K562 (cell line): ENCODE results near the gene ZNF420. TPM values are rescaled to one million over a fixed set of nuclear protein-coding genes. Genes with fewer than 3 reads are reported as not detected.

Experiments
- ADNP ChIP-seq: fragments of 200-800 bp; sonication (Bioruptor generic); IDR thresholded peaks from 2 replicates; pipeline ENCODE4 v1.6.1; 2016; ENCODE audit warnings: missing genetic modification characterization, missing compliant biosample characterization
- CC2D1A ChIP-seq: fragments of 450-650 bp; IDR thresholded peaks from 2 replicates; pipeline ENCODE4 v1.6.1; 2017; ENCODE audit warnings: mild to moderate bottlenecking
- HDAC1 ChIP-seq, 2 experiments: fragments of 450-650 bp; IDR thresholded peaks; 2 replicates each; pipeline ENCODE4 v1.6.1; 2016 to 2017; ENCODE audit warnings: inconsistent platforms in 1 of 2, mild to moderate bottlenecking in 1 of 2, moderate library complexity in 1 of 2
- HNRNPL ChIP-seq: fragments of 200-400 bp; formaldehyde crosslinking; IDR thresholded peaks from 2 replicates; pipeline ENCODE4 v1.6.1; 2017; ENCODE audit warnings: low read depth, mild to moderate bottlenecking, low read length
- LEF1 ChIP-seq: fragments of 450-650 bp; IDR thresholded peaks from 2 replicates; pipeline ENCODE4 v1.6.1; 2016; ENCODE audit warnings: mild to moderate bottlenecking
- MIER1 ChIP-seq: fragments of 450-650 bp; IDR thresholded peaks from 2 replicates; pipeline ENCODE4 v1.6.1; 2016; ENCODE audit warnings: antibody characterized with exemption, mild to moderate bottlenecking, low read depth
- MYC ChIP-seq, 2 experiments: fragments of 250-450 bp in 1 of 2; sonication (Bioruptor Pico) in 1 of 2; IDR thresholded peaks; 2 replicates each; pipeline versions ENCODE4 v1.5.1 to v1.6.1; 2012 to 2021; ENCODE audit warnings: low read depth in 2 of 2, borderline replicate concordance in 1 of 2, improper control_type of control experiment in 1 of 2, low read length in 1 of 2, mild to moderate bottlenecking in 1 of 2, moderate library complexity in 1 of 2
- NFATC3 ChIP-seq: fragments of 450-650 bp; IDR thresholded peaks from 2 replicates; pipeline ENCODE4 v1.6.1; 2017; ENCODE audit warnings: mild to moderate bottlenecking
- NFRKB ChIP-seq: fragments of 450-650 bp; IDR thresholded peaks from 2 replicates; pipeline ENCODE4 v1.6.1; 2016; ENCODE audit warnings: low read depth
- NRF1 ChIP-seq, 2 experiments: fragments of 450-650 bp; IDR thresholded peaks in 1 of 2; conservative IDR thresholded peaks in 1 of 2; 2 replicates each; pipeline ENCODE4 v1.6.1; 2014; ENCODE audit warnings: mild to moderate bottlenecking in 2 of 2
- SIN3B ChIP-seq: fragments of 450-650 bp; IDR thresholded peaks from 2 replicates; pipeline ENCODE4 v1.6.1; 2017; ENCODE audit warnings: low read depth, mild to moderate bottlenecking, moderate library complexity
- SNIP1 ChIP-seq: fragments of 450-650 bp; IDR thresholded peaks from 2 replicates; pipeline ENCODE4 v1.7.1; 2017; ENCODE audit warnings: low read depth, mild to moderate bottlenecking
- SOX6 ChIP-seq: fragments of 450-650 bp; IDR thresholded peaks from 2 replicates; pipeline ENCODE4 v1.6.1; 2014; ENCODE audit warnings: mild to moderate bottlenecking
- SP1 ChIP-seq: sonication (generic); formaldehyde crosslinking; IDR thresholded peaks from 2 replicates; pipeline ENCODE4 v1.8.1; 2022; ENCODE audit warnings: mild to moderate bottlenecking, missing genetic modification reagents
- SRSF9 ChIP-seq: fragments of 200-400 bp; formaldehyde crosslinking; IDR thresholded peaks from 2 replicates; pipeline ENCODE4 v1.6.1; 2017; ENCODE audit warnings: low read depth, low read length, borderline replicate concordance
- polyA plus RNA-seq, 8 experiments: library from polyadenylated mRNA; depleted of rRNA in 4 of 8; stranded (reverse) in 5 of 8; unstranded in 3 of 8; fragments of >200 nt; fragmentation: Nextera tagmentation in 2 of 8; fragmentation: Illumina TruSeq in 1 of 8; extraction: Ambion mirVana in 2 of 8; extraction: Trizol in 1 of 8; gene quantifications; 2 replicates each; pipeline versions ENCODE4 v1.2.1 to v1.2.3, GENCODE V29; 2011 to 2014; ENCODE audit warnings: inconsistent platforms in 1 of 8, missing spikeins in 1 of 8
- total RNA-seq, 7 experiments: library from RNA; depleted of rRNA in 6 of 7; stranded (reverse); fragments of >200 nt in 6 of 7; fragmentation: Illumina TruSeq in 2 of 7; extraction: Trizol in 2 of 7; gene quantifications; 2 replicates each; pipeline versions ENCODE4 v1.2.1 to v1.2.3, GENCODE V29; 2011 to 2021; ENCODE audit warnings: low replicate concordance in 1 of 7
- TF ChIP-seq, protein P1 (sequence below): sonication (generic); formaldehyde crosslinking; IDR thresholded peaks from 2 replicates; pipeline ENCODE4 v1.8.0; 2023; ENCODE audit warnings: mild to moderate bottlenecking, missing genetic modification reagents
- TF ChIP-seq, protein P2 (sequence below): fragments of 450-650 bp; formaldehyde crosslinking; IDR thresholded peaks from 2 replicates; pipeline ENCODE4 v1.4.0; 2020; ENCODE audit warnings: mild to moderate bottlenecking, moderate library complexity
- TF ChIP-seq, protein P3 (sequence below): fragments of 250-450 bp; sonication (Bioruptor Pico); IDR thresholded peaks from 2 replicates; pipeline ENCODE4 v1.9.0; 2021; ENCODE audit warnings: mild to moderate bottlenecking, inconsistent platforms
- TF ChIP-seq, protein P4 (sequence below): fragments of 250-450 bp; sonication (Bioruptor Pico); IDR thresholded peaks from 2 replicates; pipeline ENCODE4 v1.6.1; 2021; ENCODE audit warnings: mild to moderate bottlenecking

The ZNF420 gene
- total and polyA plus RNA-seq, 9 of the 15 experiments (the other 6 are each of a cell fraction or from before 2014, with no cell fraction given), result 2.6 to 7.2 (median 5.1) TPM

DNA sequence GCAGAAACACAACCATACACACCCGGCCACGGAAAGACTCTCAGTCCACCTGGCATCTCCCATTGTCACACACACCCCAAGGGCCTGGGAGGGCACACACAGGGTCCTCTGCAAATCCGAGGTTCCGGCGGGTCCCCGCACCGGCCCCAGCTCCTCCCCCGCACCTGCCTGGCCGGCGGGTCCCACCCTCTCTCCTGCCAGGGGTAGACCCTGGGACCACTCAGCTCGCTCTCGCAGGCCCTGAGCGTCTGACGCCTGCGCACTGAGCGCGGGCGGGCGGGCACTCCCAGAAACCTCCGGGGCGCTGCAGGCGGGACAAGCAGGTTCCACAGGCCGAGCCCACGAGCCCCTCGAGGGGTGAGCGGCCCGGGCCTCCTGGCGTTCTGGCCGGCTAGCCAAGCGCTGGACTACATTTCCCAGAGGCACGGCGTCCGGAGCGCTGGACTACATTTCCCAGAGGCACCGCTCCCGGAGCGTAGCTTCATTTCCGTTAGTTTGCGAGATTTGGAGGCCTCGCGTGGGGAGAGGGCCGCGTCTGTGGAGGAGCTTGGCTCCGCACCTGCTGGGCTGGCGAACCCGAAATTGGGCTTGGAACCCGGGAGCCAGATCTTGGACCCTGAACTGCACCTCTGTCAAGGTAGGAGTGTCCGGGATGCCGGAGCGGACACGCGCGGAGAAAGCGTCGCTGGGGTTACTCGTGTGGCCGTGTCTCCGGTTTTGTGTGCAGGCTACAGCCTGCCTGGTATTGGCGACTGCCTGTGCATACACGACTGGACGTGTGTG is at the start of gene ZNF420 (continued):
- no peak for TF ChIP-seq NFATC3
- no peak for TF ChIP-seq SOX6
- TF ChIP-seq, protein P1, sequence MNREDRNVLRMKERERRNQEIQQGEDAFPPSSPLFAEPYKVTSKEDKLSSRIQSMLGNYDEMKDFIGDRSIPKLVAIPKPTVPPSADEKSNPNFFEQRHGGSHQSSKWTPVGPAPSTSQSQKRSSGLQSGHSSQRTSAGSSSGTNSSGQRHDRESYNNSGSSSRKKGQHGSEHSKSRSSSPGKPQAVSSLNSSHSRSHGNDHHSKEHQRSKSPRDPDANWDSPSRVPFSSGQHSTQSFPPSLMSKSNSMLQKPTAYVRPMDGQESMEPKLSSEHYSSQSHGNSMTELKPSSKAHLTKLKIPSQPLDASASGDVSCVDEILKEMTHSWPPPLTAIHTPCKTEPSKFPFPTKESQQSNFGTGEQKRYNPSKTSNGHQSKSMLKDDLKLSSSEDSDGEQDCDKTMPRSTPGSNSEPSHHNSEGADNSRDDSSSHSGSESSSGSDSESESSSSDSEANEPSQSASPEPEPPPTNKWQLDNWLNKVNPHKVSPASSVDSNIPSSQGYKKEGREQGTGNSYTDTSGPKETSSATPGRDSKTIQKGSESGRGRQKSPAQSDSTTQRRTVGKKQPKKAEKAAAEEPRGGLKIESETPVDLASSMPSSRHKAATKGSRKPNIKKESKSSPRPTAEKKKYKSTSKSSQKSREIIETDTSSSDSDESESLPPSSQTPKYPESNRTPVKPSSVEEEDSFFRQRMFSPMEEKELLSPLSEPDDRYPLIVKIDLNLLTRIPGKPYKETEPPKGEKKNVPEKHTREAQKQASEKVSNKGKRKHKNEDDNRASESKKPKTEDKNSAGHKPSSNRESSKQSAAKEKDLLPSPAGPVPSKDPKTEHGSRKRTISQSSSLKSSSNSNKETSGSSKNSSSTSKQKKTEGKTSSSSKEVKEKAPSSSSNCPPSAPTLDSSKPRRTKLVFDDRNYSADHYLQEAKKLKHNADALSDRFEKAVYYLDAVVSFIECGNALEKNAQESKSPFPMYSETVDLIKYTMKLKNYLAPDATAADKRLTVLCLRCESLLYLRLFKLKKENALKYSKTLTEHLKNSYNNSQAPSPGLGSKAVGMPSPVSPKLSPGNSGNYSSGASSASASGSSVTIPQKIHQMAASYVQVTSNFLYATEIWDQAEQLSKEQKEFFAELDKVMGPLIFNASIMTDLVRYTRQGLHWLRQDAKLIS (CRISPR knock-in tag), result no peak
- no peak for TF ChIP-seq SNIP1
- TF ChIP-seq ADNP (tag), result no peak
- peak; percentile 95 for TF ChIP-seq NRF1 (conservative IDR thresholded peaks at IDR 0.05 in 1 of 2, IDR thresholded peaks at IDR 0.05 in 1 of 2)
- TF ChIP-seq, protein P2, sequence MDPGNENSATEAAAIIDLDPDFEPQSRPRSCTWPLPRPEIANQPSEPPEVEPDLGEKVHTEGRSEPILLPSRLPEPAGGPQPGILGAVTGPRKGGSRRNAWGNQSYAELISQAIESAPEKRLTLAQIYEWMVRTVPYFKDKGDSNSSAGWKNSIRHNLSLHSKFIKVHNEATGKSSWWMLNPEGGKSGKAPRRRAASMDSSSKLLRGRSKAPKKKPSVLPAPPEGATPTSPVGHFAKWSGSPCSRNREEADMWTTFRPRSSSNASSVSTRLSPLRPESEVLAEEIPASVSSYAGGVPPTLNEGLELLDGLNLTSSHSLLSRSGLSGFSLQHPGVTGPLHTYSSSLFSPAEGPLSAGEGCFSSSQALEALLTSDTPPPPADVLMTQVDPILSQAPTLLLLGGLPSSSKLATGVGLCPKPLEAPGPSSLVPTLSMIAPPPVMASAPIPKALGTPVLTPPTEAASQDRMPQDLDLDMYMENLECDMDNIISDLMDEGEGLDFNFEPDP (CRISPR knock-in tag), result no peak
- TF ChIP-seq, protein P3, sequence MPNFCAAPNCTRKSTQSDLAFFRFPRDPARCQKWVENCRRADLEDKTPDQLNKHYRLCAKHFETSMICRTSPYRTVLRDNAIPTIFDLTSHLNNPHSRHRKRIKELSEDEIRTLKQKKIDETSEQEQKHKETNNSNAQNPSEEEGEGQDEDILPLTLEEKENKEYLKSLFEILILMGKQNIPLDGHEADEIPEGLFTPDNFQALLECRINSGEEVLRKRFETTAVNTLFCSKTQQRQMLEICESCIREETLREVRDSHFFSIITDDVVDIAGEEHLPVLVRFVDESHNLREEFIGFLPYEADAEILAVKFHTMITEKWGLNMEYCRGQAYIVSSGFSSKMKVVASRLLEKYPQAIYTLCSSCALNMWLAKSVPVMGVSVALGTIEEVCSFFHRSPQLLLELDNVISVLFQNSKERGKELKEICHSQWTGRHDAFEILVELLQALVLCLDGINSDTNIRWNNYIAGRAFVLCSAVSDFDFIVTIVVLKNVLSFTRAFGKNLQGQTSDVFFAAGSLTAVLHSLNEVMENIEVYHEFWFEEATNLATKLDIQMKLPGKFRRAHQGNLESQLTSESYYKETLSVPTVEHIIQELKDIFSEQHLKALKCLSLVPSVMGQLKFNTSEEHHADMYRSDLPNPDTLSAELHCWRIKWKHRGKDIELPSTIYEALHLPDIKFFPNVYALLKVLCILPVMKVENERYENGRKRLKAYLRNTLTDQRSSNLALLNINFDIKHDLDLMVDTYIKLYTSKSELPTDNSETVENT (CRISPR knock-in tag), result no peak
- TF ChIP-seq, protein P4, sequence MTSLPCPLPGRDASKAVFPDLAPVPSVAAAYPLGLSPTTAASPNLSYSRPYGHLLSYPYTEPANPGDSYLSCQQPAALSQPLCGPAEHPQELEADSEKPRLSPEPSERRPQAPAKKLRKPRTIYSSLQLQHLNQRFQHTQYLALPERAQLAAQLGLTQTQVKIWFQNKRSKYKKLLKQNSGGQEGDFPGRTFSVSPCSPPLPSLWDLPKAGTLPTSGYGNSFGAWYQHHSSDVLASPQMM, result no peak
- no peak for TF ChIP-seq HDAC1 (IDR thresholded peaks at IDR 0.05)
- TF ChIP-seq SRSF9, result no peak
- no peak for TF ChIP-seq NFRKB
- TF ChIP-seq MIER1, result no peak
- TF ChIP-seq SP1 (CRISPR knock-in tag), result no peak
- no peak for TF ChIP-seq SIN3B
- peak; percentile 47 for TF ChIP-seq MYC (IDR thresholded peaks at IDR 0.05; ENCODE audit: low read depth, low read length)
- TF ChIP-seq MYC (CRISPR knock-in tag; IDR thresholded peaks at IDR 0.05; ENCODE audit: borderline replicate concordance, low read depth), result no peak
- TF ChIP-seq LEF1, result no peak
- TF ChIP-seq CC2D1A, result no peak
- TF ChIP-seq HNRNPL, result no peak
